CD4-positive, alpha-beta T cell (primary cell): Measurements from ENCODE around the gene SREK1IP1. TPM values are rescaled to one million over a fixed set of nuclear protein-coding genes. Genes with fewer than 3 reads are reported as not detected.
"Not testable (repeated sequence)": the region's sequence is repeated elsewhere in the genome, so short reads cannot be mapped to it uniquely, and the experiment has no call there.

Source experiments
- ATAC-seq: fragments of 200-7000 bp; cut with Tn5 transposase; one replicate; pipeline ENCODE4 v1.10.0; 2022; ENCODE audit warnings: mild to moderate bottlenecking; ENCODE audit not compliant: poor library complexity
- CTCF ChIA-PET: fragments of 350-600 bp; sonication (Branson Sonifier 250); formaldehyde crosslinking; loops from one replicate; lab custom pipeline; 2021; ENCODE audit warnings: antibody characterized with exemption, inconsistent platforms; lab: Charles Lee
- POLR2A ChIA-PET: fragments of 350-600 bp; sonication (Branson Sonifier 250); formaldehyde crosslinking; loops from one replicate; lab custom pipeline; 2021; ENCODE audit warnings: antibody characterized with exemption, inconsistent platforms; lab: Charles Lee
- DNase-seq, 14 experiments: peaks; one replicate each; pipeline ENCODE4 v3.0.0-alpha.2; 2013 to 2020; ENCODE audit warnings: mixed read lengths in 2 of 14
- H3K27ac ChIP-seq, 2 donors: one replicate each; pipeline versions ENCODE4 v1.5.1 to v1.7.0; 2013; ENCODE audit warnings: low read length in 2 of 2, low read depth in 1 of 2, mild to moderate bottlenecking in 1 of 2
- H3K27me3 ChIP-seq, 2 experiments: 1 replicate in 1 of 2; 2 replicates in 1 of 2; pipeline versions ENCODE4 v1.6.1 to v1.7.0; 2013; ENCODE audit warnings: low read length in 2 of 2, control low read depth in 1 of 2, mild to moderate bottlenecking in 1 of 2, moderate library complexity in 1 of 2; ENCODE audit not compliant: insufficient read depth in 2 of 2, control insufficient read depth in 1 of 2
- H3K36me3 ChIP-seq: one replicate; pipeline ENCODE4 v1.6.1; 2013; ENCODE audit warnings: low read length, control low read depth; ENCODE audit not compliant: insufficient read depth
- H3K4me1 ChIP-seq: one replicate; pipeline ENCODE4 v1.6.1; 2013; ENCODE audit warnings: low read length, control low read depth; ENCODE audit not compliant: insufficient read depth
- H3K4me3 ChIP-seq: one replicate; pipeline ENCODE4 v1.5.1; 2013; ENCODE audit warnings: mild to moderate bottlenecking, low read length, moderate library complexity
- H3K9me3 ChIP-seq, 2 experiments: 1 replicate in 1 of 2; 2 replicates in 1 of 2; pipeline versions ENCODE4 v1.6.1 to v1.7.0; 2013; ENCODE audit warnings: low read length in 2 of 2, mild to moderate bottlenecking in 2 of 2, control low read depth in 1 of 2, moderate library complexity in 1 of 2; ENCODE audit not compliant: control insufficient read depth in 1 of 2, insufficient read depth in 1 of 2
- H3K27ac Mint-ChIP-seq: one replicate; pipeline ENCODE4 v1.8.0; 2020; ENCODE audit warnings: mixed read lengths
- H3K27me3 Mint-ChIP-seq: one replicate; pipeline ENCODE4 v1.8.0; 2021; ENCODE audit warnings: mixed read lengths
- H3K36me3 Mint-ChIP-seq: one replicate; pipeline ENCODE4 v1.8.0; 2021; ENCODE audit warnings: low read depth, mixed read lengths
- H3K4me1 Mint-ChIP-seq: one replicate; pipeline ENCODE4 v1.8.0; 2021; ENCODE audit warnings: low read depth, mixed read lengths
- H3K4me3 Mint-ChIP-seq: one replicate; pipeline ENCODE4 v1.8.0; 2020; ENCODE audit warnings: mild to moderate bottlenecking, mixed read lengths
- H3K9me3 Mint-ChIP-seq: one replicate; pipeline ENCODE4 v1.8.0; 2020; ENCODE audit warnings: mixed read lengths
- intact Hi-C, 2 experiments: fragments of 100-400 bp; cut with DNase I in 1 of 2; cut with micrococcal nuclease in 1 of 2; formaldehyde crosslinking; loops; one replicate each; pipeline versions ENCODE4 v1.15.1 to v1.9.0; 2023 to 2025; cut with DNase I, micrococcal nuclease
- total RNA-seq, 174 experiments: library from RNA in 2 of 174; stranded (reverse) in 2 of 174; gene quantifications; one replicate each; pipeline ENCODE4 v1.2.3 and lab custom pipeline; 2021 to 2026
- TF ChIP-seq, protein P1 (sequence below): fragments of 200-600 bp; IDR thresholded peaks from one replicate; pipeline ENCODE4 v1.8.0; 2022; ENCODE audit warnings: antibody characterized with exemption, mild to moderate bottlenecking

SREK1IP1 gene
- total RNA-seq, 2 experiments from 2014 or later, result 18.4 to 21.4 TPM

DNA sequence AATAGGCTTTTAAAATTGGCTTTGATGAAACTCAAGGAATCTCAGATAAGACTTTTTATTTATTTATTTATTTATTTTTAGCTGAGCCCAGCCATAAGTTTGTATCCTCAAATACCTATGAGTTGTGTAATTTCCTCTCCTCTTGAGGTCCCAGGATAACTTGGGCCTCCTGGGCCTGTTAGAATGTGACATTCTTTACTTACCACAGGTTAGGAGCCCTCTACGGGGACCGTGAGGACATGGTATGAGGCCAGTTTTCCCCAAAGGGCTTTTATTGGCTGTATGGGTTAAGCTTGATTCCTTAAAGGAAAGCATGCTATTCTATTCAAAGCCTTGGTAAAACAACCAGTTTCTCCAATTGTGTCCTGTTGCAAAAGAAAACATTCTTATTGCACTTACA is 61.3 kb downstream of the SREK1IP1 start:
- H3K9me3 Mint-ChIP-seq, result no peaks in the 10 kb centered on the region
- DNase-seq, result no peak
- no peak overlapping the region for H3K27ac ChIP-seq
- no peaks in the 10 kb centered on the region for H3K4me1 Mint-ChIP-seq
- H3K36me3 ChIP-seq, result no peaks in the 10 kb centered on the region
- ChIA-PET POLR2A (no interaction called here), CTCF (no interaction called here)
- H3K27me3 Mint-ChIP-seq, result peaks cover 21% of the 10 kb centered on the region
- H3K27me3 ChIP-seq, result peaks cover 0 to 7% of the 10 kb centered on the region in 2 experiments
- ATAC-seq, result no peak
- H3K9me3 ChIP-seq, result no peaks in the 10 kb centered on the region
- no peak overlapping the region for H3K4me3 Mint-ChIP-seq
- no peak overlapping the region for H3K4me3 ChIP-seq
- no peak overlapping the region for H3K27ac Mint-ChIP-seq
- TF ChIP-seq, protein P1, sequence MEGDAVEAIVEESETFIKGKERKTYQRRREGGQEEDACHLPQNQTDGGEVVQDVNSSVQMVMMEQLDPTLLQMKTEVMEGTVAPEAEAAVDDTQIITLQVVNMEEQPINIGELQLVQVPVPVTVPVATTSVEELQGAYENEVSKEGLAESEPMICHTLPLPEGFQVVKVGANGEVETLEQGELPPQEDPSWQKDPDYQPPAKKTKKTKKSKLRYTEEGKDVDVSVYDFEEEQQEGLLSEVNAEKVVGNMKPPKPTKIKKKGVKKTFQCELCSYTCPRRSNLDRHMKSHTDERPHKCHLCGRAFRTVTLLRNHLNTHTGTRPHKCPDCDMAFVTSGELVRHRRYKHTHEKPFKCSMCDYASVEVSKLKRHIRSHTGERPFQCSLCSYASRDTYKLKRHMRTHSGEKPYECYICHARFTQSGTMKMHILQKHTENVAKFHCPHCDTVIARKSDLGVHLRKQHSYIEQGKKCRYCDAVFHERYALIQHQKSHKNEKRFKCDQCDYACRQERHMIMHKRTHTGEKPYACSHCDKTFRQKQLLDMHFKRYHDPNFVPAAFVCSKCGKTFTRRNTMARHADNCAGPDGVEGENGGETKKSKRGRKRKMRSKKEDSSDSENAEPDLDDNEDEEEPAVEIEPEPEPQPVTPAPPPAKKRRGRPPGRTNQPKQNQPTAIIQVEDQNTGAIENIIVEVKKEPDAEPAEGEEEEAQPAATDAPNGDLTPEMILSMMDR, result no peak
- no peaks in the 10 kb centered on the region for H3K4me1 ChIP-seq
- intact Hi-C loops, result no loop called here
- H3K36me3 Mint-ChIP-seq, result no peaks in the 10 kb centered on the region

DNA sequence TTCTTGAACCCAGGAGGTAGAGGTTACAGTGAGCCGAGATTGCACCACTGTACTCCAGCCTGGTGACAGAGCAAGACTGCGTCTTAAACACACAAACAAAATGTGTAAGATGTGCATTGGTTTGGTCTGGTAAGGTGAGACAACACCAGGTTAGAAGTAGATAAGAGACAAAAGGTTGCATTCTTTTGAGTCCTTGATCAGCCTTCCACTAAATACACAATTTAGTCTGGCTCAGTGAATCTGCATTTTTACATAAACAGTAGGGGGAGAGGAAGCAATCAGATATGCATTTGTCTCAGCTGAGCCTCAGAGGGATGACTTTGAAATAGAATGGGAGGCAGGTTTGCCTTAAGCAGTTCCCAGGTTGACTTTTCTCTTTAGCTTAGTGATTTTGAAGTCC is 62.4 kb downstream of the SREK1IP1 start:
- H3K27ac Mint-ChIP-seq, H3K4me3 Mint-ChIP-seq, CTCF ChIA-PET, intact Hi-C loops, H3K27me3 ChIP-seq, POLR2A ChIA-PET, H3K9me3 Mint-ChIP-seq, H3K9me3 ChIP-seq, ATAC-seq, H3K4me3 ChIP-seq, H3K36me3 ChIP-seq, DNase-seq, H3K27ac ChIP-seq, H3K36me3 Mint-ChIP-seq, H3K4me1 ChIP-seq, H3K4me1 Mint-ChIP-seq: not testable (repeated sequence)
- peaks cover 28% of the 10 kb centered on the region for H3K27me3 Mint-ChIP-seq

DNA sequence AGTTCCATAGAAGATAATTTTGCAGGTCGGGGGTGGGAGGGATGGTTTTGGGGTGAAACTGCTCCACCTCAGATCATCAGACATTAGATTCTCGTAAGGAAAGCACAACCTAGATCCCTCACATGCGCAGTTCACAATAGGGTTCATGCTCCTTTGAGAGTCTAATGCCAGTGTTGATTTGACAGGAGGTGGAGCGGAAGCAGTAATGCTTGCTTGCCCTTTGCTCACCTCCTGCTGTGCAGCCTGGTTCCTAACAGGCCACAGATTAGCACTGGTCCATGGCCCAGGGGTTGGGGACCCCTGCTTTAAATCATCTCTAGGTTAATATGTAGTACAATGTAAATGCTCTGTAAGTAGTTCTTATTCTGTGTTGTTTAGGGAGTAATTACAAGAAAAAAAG is 67.7 kb downstream of the SREK1IP1 start:
- no peaks in the 10 kb centered on the region for H3K4me1 Mint-ChIP-seq
- peaks cover 12% of the 10 kb centered on the region for H3K9me3 Mint-ChIP-seq
- DNase-seq, result no peak
- ChIA-PET POLR2A (no interaction called here), CTCF (no interaction called here)
- H3K27me3 ChIP-seq, result peaks cover 0 to 7% of the 10 kb centered on the region in 2 experiments
- H3K4me3 ChIP-seq, result no peak overlapping the region
- no peak overlapping the region for H3K27ac Mint-ChIP-seq
- TF ChIP-seq, protein P1, result no peak
- intact Hi-C loops, result no loop called here
- ATAC-seq, result no peak
- peaks cover 36% of the 10 kb centered on the region for H3K27me3 Mint-ChIP-seq
- H3K27ac ChIP-seq, result no peak overlapping the region
- no peaks in the 10 kb centered on the region for H3K36me3 Mint-ChIP-seq
- H3K9me3 ChIP-seq, result no peaks in the 10 kb centered on the region
- no peak overlapping the region for H3K4me3 Mint-ChIP-seq
- no peaks in the 10 kb centered on the region for H3K4me1 ChIP-seq
- H3K36me3 ChIP-seq, result no peaks in the 10 kb centered on the region

DNA sequence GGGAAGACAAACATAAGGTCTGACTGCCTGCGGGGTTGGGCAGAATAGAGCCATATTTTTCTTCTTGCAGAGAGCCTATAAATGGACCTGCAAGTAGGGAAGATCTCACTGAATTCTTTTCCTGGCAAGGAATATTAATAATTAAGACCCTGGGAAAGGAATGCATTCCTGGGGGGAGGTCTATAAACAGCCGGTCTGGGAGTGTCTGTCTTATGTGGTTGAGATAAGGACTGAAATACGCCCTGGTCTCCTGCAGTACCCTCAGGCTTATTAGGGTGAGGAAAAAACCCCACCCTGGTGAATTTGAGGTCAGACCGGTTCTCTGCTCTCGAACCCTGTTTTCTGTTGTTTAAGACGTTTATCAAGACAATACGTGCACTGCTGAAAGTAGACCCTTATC is 72.1 kb downstream of the SREK1IP1 start:
- H3K4me3 Mint-ChIP-seq, POLR2A ChIA-PET, H3K4me1 ChIP-seq, CTCF ChIA-PET, H3K36me3 ChIP-seq, H3K27ac Mint-ChIP-seq, intact Hi-C loops, H3K36me3 Mint-ChIP-seq, ATAC-seq, H3K4me3 ChIP-seq, H3K9me3 ChIP-seq, DNase-seq, H3K4me1 Mint-ChIP-seq, H3K27ac ChIP-seq: not testable (repeated sequence)
- Mint-ChIP-seq H3K9me3 (peaks cover 15% of the 10 kb centered on the region), H3K27me3 (peaks cover 35% of the 10 kb centered on the region)
- H3K27me3 ChIP-seq, result peaks cover 2 to 16% of the 10 kb centered on the region in 2 experiments
